Body of pancreas (tissue), 4 donors: ENCODE measurements around the gene SLC2A10. TPM values are rescaled to one million over a fixed set of nuclear protein-coding genes. Genes with fewer than 3 reads are reported as not detected.
A peak's percentile ranks its signal among the peaks of the same experiment; 100 is the strongest.

Source experiments
- ATAC-seq: fragments of 150-250 bp; one replicate; pipeline ENCODE4 v1.9.1; 2016
- DNase-seq, 4 donors: peaks; one replicate each; pipeline ENCODE4 v3.0.0-alpha.2; 2019
- H3K27ac ChIP-seq, 4 donors: fragments of 200-600 bp; sonication (generic); 1 replicate in 3 of 4; 2 replicates in 1 of 4; pipeline versions ENCODE4 v1.5.1 to v1.6.1; 2016 to 2019; ENCODE audit warnings: mild to moderate bottlenecking in 1 of 4, mixed read lengths in 1 of 4, moderate library complexity in 1 of 4
- H3K27me3 ChIP-seq, 2 donors: fragments of 200-600 bp; sonication (generic); one replicate each; pipeline ENCODE4 v1.6.0; 2016; ENCODE audit warnings: mild to moderate bottlenecking in 1 of 2
- H3K36me3 ChIP-seq, 2 donors: fragments of 200-600 bp; sonication (generic); replicated peaks in 1 of 2; 2 replicates each; pipeline ENCODE4 v1.5.1; 2016; ENCODE audit warnings: low read depth in 2 of 2; ENCODE audit not compliant: insufficient read depth in 1 of 2
- H3K4me1 ChIP-seq: fragments of 200-600 bp; sonication (generic); one replicate; pipeline ENCODE4 v1.6.0; 2016
- H3K4me3 ChIP-seq, 2 donors: fragments of 200-600 bp; sonication (generic); 1 replicate in 1 of 2; 2 replicates in 1 of 2; pipeline ENCODE4 v1.5.1; 2016 to 2019
- H3K9me3 ChIP-seq, 3 donors: fragments of 200-600 bp; sonication (generic); 1 replicate in 2 of 3; 2 replicates in 1 of 3; pipeline ENCODE4 v1.5.1; 2016
- POLR2A ChIP-seq, 3 donors: fragments of 450-650 bp; IDR thresholded peaks; one replicate each; pipeline ENCODE4 v1.6.1; 2016; ENCODE audit warnings: antibody characterized with exemption in 3 of 3, mild to moderate bottlenecking in 2 of 3
- WGBS, 2 donors: methylation state at CpG; one replicate each; pipeline ENCODE4 v1.1.5; 2017; 5-methylcytosine and 5-hydroxymethylcytosine counted together
- intact Hi-C: fragments of 100-400 bp; cut with DNase I; formaldehyde crosslinking; loops from one replicate; pipeline ENCODE4 v1.15.1; 2023
- total RNA-seq, 2 donors: library from RNA; depleted of rRNA; stranded (reverse); fragments of >200 nt; gene quantifications; one replicate each; pipeline ENCODE4 v1.1.0, GENCODE V29; 2016
- TF ChIP-seq, protein P1 (sequence below), 7 experiments: fragments of 450-650 bp in 4 of 7; fragments of 200-600 bp in 3 of 7; sonication (generic) in 3 of 7; IDR thresholded peaks; one replicate each; pipeline ENCODE4 v1.5.1; 2016 to 2019; ENCODE audit warnings: antibody characterized with exemption in 7 of 7

SLC2A10 gene
- total RNA-seq, 2 donors from 2014 or later: 12.2 to 95.3 TPM

DNA sequence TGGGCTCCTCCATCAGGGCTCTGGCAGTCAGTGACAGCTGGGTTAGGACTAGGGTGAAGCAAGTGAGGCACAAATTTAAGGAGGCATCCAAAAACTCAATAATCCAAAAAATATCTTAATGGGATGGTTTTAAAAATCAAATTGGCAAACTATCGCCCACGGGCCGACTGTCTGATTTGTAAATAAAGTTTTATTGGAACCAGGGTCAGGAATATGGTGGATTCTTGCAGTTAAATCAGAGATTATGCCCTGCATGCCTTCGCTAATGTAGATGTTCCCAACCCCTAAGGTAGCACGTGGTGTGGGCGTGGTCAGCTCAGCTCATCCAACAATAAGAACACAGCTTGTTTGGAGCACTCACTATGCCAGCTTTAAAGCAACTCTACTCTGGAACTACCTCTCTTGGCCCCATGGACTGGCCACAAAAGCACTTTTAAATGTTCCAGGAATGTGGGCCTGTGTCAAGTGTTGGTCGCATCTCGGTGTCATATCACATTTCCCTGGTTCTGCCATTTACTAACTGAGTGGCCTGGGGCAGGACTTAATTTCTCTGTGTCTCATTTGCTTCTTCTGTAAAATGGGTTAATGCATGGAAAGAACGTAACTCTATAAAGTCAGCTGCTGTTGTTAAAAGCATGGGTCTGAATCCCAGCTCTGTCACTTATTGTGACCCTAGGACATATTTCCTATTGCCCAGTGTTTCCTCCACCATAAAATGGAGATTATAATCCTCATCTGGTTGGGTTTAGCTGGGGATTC lies 27.2 kb upstream of the SLC2A10 start:
- no peaks in the 10 kb centered on the region for H3K27me3 ChIP-seq
- ATAC-seq (no peak), DNase-seq (no peak)
- TF ChIP-seq, protein P1, sequence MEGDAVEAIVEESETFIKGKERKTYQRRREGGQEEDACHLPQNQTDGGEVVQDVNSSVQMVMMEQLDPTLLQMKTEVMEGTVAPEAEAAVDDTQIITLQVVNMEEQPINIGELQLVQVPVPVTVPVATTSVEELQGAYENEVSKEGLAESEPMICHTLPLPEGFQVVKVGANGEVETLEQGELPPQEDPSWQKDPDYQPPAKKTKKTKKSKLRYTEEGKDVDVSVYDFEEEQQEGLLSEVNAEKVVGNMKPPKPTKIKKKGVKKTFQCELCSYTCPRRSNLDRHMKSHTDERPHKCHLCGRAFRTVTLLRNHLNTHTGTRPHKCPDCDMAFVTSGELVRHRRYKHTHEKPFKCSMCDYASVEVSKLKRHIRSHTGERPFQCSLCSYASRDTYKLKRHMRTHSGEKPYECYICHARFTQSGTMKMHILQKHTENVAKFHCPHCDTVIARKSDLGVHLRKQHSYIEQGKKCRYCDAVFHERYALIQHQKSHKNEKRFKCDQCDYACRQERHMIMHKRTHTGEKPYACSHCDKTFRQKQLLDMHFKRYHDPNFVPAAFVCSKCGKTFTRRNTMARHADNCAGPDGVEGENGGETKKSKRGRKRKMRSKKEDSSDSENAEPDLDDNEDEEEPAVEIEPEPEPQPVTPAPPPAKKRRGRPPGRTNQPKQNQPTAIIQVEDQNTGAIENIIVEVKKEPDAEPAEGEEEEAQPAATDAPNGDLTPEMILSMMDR (IDR thresholded peaks at IDR 0.05): no peak
- TF ChIP-seq POLR2A (IDR thresholded peaks at IDR 0.05): no peak
- 85 to 86% methylated on average over 9 of the region's 9 CpGs for WGBS, 2 donors
- H3K9me3 ChIP-seq: no peaks in the 10 kb centered on the region
- peak overlapping the region in 1 of 4 donors; percentile 68 for H3K27ac ChIP-seq
- H3K4me1 ChIP-seq: peaks cover 38% of the 10 kb centered on the region
- H3K36me3 ChIP-seq: no peaks in the 10 kb centered on the region
- no peak overlapping the region for H3K4me3 ChIP-seq
- intact Hi-C loops: loop anchor here (10.0 kb wide), 1 partner anchor 157 kb away; no protein-coding TSS in a partner anchor

DNA sequence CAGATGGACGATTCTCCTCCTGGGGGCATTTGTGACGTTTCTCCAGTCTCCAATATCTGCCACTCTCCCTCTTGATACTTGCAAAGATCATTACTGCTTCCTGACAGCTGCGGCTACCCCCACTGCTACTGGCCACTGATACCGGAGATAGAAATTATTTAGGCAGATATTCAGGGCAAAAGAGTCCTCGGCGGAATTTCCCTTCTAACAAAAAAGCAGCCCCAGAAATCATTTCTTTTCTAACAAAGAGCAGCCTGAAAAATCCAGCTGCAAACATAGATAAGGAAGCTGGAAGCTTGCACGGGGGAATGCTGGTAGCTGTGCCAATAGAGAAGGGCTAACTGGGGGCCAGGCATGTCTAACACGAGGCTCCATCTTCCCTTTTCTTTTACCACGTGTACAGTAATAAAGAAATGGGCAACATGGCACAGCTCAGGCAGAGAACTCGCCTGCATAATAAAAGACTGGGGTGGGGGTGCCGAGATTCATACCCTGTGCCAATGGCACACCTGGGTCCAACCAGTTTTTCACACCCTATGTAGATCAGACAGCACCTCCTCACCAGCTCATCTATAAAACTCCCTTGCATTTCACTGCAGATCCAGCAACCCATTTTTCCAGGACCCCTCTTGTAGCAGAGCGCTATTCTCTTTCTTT lies 26.3 kb upstream of the SLC2A10 start:
- intact Hi-C loops: loop anchor here (10.0 kb wide), 1 partner anchor 158 kb away; no protein-coding TSS in a partner anchor
- H3K27ac ChIP-seq: peak overlapping the region in 2 of 4 donors; percentile 47 to 68
- no peak for TF ChIP-seq POLR2A (IDR thresholded peaks at IDR 0.05)
- TF ChIP-seq, protein P1 (IDR thresholded peaks at IDR 0.05): no peak
- WGBS, 2 donors: 12 to 17% methylated on average over 12 of the region's 12 CpGs
- no peaks in the 10 kb centered on the region for H3K27me3 ChIP-seq
- H3K4me1 ChIP-seq: peaks cover 47% of the 10 kb centered on the region
- no peak overlapping the region for H3K4me3 ChIP-seq
- ATAC-seq: no peak
- H3K9me3 ChIP-seq: no peaks in the 10 kb centered on the region
- no peaks in the 10 kb centered on the region for H3K36me3 ChIP-seq
- peak in 1 of 4 donors; percentile 33 for DNase-seq

DNA sequence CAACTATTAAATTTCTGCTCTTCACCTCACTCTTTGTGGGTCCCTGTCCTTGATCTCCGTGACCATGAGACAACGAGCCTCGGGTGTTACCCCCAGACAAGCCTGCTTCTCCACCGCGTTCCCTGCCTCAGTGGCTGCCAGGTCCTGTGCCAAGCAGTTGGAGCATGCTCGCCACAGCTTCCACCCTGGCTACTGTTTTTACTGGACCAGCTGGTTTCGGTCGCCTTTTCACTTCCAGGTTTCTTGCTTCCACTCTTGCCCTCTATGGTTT lies 25.8 kb upstream of the SLC2A10 start:
- Histone ChIP-seq H3K4me1 (peaks cover 51% of the 10 kb centered on the region), H3K27me3 (no peaks in the 10 kb centered on the region), H3K36me3 (no peaks in the 10 kb centered on the region), H3K27ac (peak overlapping the region in 3 of 4 donors; percentile 47 to 68 (median 65)), H3K4me3 (no peak overlapping the region), H3K9me3 (no peaks in the 10 kb centered on the region)
- 15 to 19% methylated on average over 8 of the region's 8 CpGs for WGBS, 2 donors
- ATAC-seq: no peak
- DNase-seq: no peak
- intact Hi-C loops: loop anchor here (10.0 kb wide), 1 partner anchor 159 kb away; no protein-coding TSS in a partner anchor
- TF ChIP-seq, protein P1 (IDR thresholded peaks at IDR 0.05): no peak
- no peak for TF ChIP-seq POLR2A (IDR thresholded peaks at IDR 0.05)

DNA sequence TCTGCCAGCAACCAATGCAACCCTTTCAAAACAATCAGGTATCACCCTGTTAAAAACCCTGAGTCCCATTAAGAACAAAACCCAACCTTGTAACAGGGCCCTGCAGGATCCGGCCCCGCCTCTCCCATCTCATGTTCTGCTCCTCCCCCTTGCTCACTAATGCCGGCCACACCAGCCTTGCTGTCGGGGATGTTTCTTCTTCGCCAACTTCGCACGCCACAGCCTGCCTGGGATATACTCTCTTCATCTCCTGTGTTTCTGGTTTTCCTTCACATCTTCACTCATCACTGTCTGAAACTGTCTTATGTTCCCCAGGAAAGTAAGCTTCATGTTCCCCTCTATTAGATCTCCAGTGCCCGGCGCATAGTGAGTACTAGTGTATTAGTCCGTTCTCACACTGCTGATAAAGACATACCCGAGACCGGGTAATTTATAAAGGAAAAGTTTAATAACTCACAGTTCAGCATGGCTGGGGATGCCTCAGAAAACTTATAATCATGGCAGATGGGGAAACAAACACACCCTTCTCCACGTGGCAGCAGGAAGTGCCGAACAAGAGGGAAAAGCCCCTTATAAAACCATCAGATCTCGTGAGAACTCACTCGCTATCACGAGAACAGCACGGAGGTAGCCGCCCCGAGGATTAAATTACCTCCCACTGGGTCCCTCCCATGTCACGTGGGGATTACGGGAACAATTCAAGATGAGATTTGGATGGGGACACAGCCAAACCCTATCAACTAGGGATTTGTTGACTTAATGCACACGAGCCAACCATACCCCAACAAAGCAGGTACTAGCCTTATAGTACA lies 25.3 kb upstream of the SLC2A10 start:
- 26 to 35% methylated on average over 23 of the region's 23 CpGs for WGBS, 2 donors
- Histone ChIP-seq H3K4me3 (no peak overlapping the region), H3K36me3 (no peaks in the 10 kb centered on the region), H3K4me1 (peaks cover 51% of the 10 kb centered on the region), H3K9me3 (no peaks in the 10 kb centered on the region), H3K27ac (peak overlapping the region in 3 of 4 donors; percentile 47 to 68 (median 65)), H3K27me3 (no peaks in the 10 kb centered on the region)
- TF ChIP-seq POLR2A (IDR thresholded peaks at IDR 0.05): peak in 2 of 3 donors; percentile 49 to 63
- TF ChIP-seq, protein P1 (IDR thresholded peaks at IDR 0.05): no peak
- ATAC-seq (peak; percentile 77), DNase-seq (peak; percentile 62 to 77 (median 68))
- intact Hi-C loops: loop anchor here (10.0 kb wide), 1 partner anchor 159 kb away; no protein-coding TSS in a partner anchor
